PC-3 (cell line): ENCODE results near the gene SFXN1. TPM values are rescaled to one million over a fixed set of nuclear protein-coding genes. Genes with fewer than 3 reads are reported as not detected.

Experiments
- ATAC-seq: fragments of 200-7000 bp; cut with Tn5 transposase; 2 replicates; pipeline ENCODE4 v1.9.1; 2020; ENCODE audit warnings: mild to moderate bottlenecking, moderate library complexity
- BruUV-seq: library from RNA; stranded (reverse); fragments of 400-500 nt; replicated peaks from 2 replicates; lab custom pipeline; 2021; lab: Mats Ljungman, UMichigan
- CTCF ChIA-PET: fragments of 300-600 bp; sonication (Branson Sonifier 250); formaldehyde crosslinking; loops from one replicate; lab custom pipeline; 2022; ENCODE audit warnings: antibody characterized with exemption; lab: Charles Lee
- POLR2A ChIA-PET: fragments of 300-600 bp; sonication (Branson Sonifier 250); formaldehyde crosslinking; loops from one replicate; lab custom pipeline; 2022; ENCODE audit warnings: antibody characterized with exemption; ENCODE audit not compliant: unreplicated experiment; lab: Charles Lee
- DNase-seq: peaks from one replicate; pipeline ENCODE4 v3.0.0-alpha.2; 2015
- H2AFZ ChIP-seq: fragments of 300-600 bp; sonication (generic); 2 replicates; pipeline ENCODE4 v1.6.0; 2016; ENCODE audit warnings: antibody characterized with exemption, low read length
- H3F3A ChIP-seq: fragments of 300-600 bp; sonication (generic); one replicate; pipeline ENCODE4 v1.6.0; 2017; ENCODE audit warnings: antibody characterized with exemption, low read length, control low read depth, mild to moderate bottlenecking; ENCODE audit not compliant: unreplicated experiment
- H3K27ac ChIP-seq: fragments of 300-600 bp; sonication (generic); 2 replicates; pipeline ENCODE4 v1.5.1; 2016; ENCODE audit warnings: mild to moderate bottlenecking, low read length
- H3K27me3 ChIP-seq: fragments of 300-600 bp; sonication (generic); 2 replicates; pipeline ENCODE4 v1.6.1; 2016; ENCODE audit warnings: low read length, mixed read lengths
- H3K36me3 ChIP-seq: fragments of 300-600 bp; sonication (generic); 2 replicates; pipeline ENCODE4 v1.6.1; 2016; ENCODE audit warnings: low read depth, mixed run types, low read length, mixed read lengths
- H3K4me1 ChIP-seq: fragments of 300-600 bp; sonication (generic); 2 replicates; pipeline ENCODE4 v1.5.1; 2016; ENCODE audit warnings: low read length; ENCODE audit not compliant: insufficient read depth
- H3K4me2 ChIP-seq: fragments of 300-600 bp; sonication (generic); 2 replicates; pipeline ENCODE4 v1.6.0; 2016; ENCODE audit warnings: low read length
- H3K4me3 ChIP-seq: fragments of 300-600 bp; sonication (generic); 2 replicates; pipeline ENCODE4 v1.5.1; 2016; ENCODE audit warnings: mild to moderate bottlenecking, low read length, mixed read lengths
- H3K79me2 ChIP-seq: fragments of 300-600 bp; sonication (generic); 2 replicates; pipeline ENCODE4 v1.6.1; 2017; ENCODE audit warnings: low read length, mixed read lengths
- H3K9ac ChIP-seq: fragments of 300-600 bp; sonication (generic); 2 replicates; pipeline ENCODE4 v1.6.0; 2016; ENCODE audit warnings: mild to moderate bottlenecking, low read length
- H3K9me2 ChIP-seq: fragments of 300-600 bp; sonication (generic); replicated peaks from 2 replicates; pipeline ENCODE4 v1.6.1; 2016; ENCODE audit warnings: mixed run types, low read length, mixed read lengths
- H3K9me3 ChIP-seq: fragments of 300-600 bp; sonication (generic); 2 replicates; pipeline ENCODE4 v1.6.1; 2016; ENCODE audit warnings: low read length, mixed read lengths
- H4K20me1 ChIP-seq: fragments of 300-600 bp; sonication (generic); 2 replicates; pipeline ENCODE4 v1.6.1; 2016; ENCODE audit warnings: low read length, mixed read lengths
- CTCF ChIP-seq: fragments of 300-600 bp; sonication (generic); conservative IDR thresholded peaks from 2 replicates; pipeline ENCODE4 v1.5.1; 2017; ENCODE audit warnings: antibody characterized with exemption, low read depth, mild to moderate bottlenecking, low read length
- EZH2 ChIP-seq: fragments of 300-600 bp; sonication (generic); IDR thresholded peaks from one replicate; pipeline ENCODE4 v1.6.1; 2017; ENCODE audit warnings: antibody characterized with exemption, mild to moderate bottlenecking, low read length; ENCODE audit not compliant: unreplicated experiment
- EZH2phosphoT487 ChIP-seq: fragments of 300-600 bp; sonication (generic); IDR thresholded peaks from 2 replicates; pipeline ENCODE4 v1.6.1; 2018; ENCODE audit warnings: mild to moderate bottlenecking, antibody characterized with exemption, low read length, borderline replicate concordance
- intact Hi-C: fragments of 100-400 bp; cut with micrococcal nuclease; formaldehyde crosslinking; loops from 2 replicates; pipeline ENCODE4 v1.9.0; 2023
- total RNA-seq: library from RNA; depleted of rRNA; stranded (reverse); fragments of >200 nt; gene quantifications from 2 replicates; pipeline ENCODE4 v1.2.3, GENCODE V29; 2014

The SFXN1 gene
- total RNA-seq, 1 experiment from 2014 or later: 46.5 TPM

DNA sequence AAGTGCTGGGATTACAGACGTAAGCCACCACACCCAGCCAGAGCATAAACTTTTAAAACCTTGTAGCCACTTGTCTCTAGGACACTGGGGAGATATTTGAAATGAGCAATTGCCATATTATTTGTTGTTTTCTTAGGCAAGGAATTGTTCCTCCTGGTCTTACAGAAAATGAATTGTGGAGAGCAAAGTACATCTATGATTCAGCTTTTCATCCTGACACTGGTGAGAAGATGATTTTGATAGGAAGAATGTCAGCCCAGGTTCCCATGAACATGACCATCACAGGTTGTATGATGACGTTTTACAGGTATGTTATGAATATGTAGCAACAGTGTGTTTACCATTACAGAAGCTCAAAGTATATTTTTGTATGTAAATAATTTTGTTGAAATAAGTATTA lies 30.5 kb downstream of the SFXN1 start:
- H3K4me2 ChIP-seq: no peak overlapping the region

DNA sequence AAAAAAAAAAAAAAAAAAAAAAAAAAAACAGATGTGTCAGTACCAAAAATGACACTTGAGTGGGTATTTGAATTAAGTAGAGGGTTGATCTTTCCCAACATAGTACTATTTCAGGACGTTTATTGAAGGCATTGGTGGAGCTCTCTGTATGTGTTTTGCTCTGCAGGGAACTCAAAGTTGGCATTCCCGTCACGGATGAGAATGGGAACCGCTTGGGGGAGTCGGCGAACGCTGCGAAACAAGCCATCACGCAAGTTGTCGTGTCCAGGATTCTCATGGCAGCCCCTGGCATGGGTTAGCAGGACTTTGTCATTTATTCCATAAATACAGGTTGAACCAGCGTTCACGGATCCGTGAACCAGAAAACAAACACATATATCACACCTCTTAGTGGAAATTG lies 34.9 kb downstream of the SFXN1 start:
- Histone ChIP-seq H3K27me3 (no peaks in the 10 kb centered on the region), H2AFZ (no peak overlapping the region), H3K36me3 (peaks cover 34% of the 10 kb centered on the region), H3K4me2 (no peak overlapping the region), H3K27ac (no peak overlapping the region), H3K9me2 (no peaks in the 10 kb centered on the region), H3K79me2 (no peaks in the 10 kb centered on the region), H3K9me3 (no peaks in the 10 kb centered on the region), H3K4me1 (no peaks in the 10 kb centered on the region), H3F3A (no peaks in the 10 kb centered on the region), H4K20me1 (no peaks in the 10 kb centered on the region), H3K9ac (no peak overlapping the region), H3K4me3 (no peak overlapping the region)
- CTCF ChIA-PET: no interaction called here
- no peak for DNase-seq
- intact Hi-C loops: no loop called here
- POLR2A ChIA-PET: no interaction called here
- no peak for TF ChIP-seq EZH2phosphoT487
- no peak for TF ChIP-seq EZH2
- TF ChIP-seq CTCF: no peak
- BruUV-seq: no TSS peak
- ATAC-seq: no peak

More for the DNA sequence above, 30.5 kb downstream of the SFXN1 start:
- H3K27me3 ChIP-seq: no peaks in the 10 kb centered on the region
- no peak overlapping the region for H3K27ac ChIP-seq
- no peaks in the 10 kb centered on the region for H4K20me1 ChIP-seq
- H3F3A ChIP-seq: no peaks in the 10 kb centered on the region
- BruUV-seq: no TSS peak
- H2AFZ ChIP-seq: no peak overlapping the region
- ChIA-PET CTCF (no interaction called here), POLR2A (no interaction called here)
- no peaks in the 10 kb centered on the region for H3K9me3 ChIP-seq
- no peak overlapping the region for H3K4me3 ChIP-seq
- no peak for ATAC-seq
- H3K9ac ChIP-seq: no peak overlapping the region
- H3K9me2 ChIP-seq: no peaks in the 10 kb centered on the region
- no peaks in the 10 kb centered on the region for H3K4me1 ChIP-seq
- TF ChIP-seq CTCF: no peak
- no peak for TF ChIP-seq EZH2phosphoT487
- TF ChIP-seq EZH2: no peak
- peaks cover 21% of the 10 kb centered on the region for H3K36me3 ChIP-seq
- no peaks in the 10 kb centered on the region for H3K79me2 ChIP-seq
- DNase-seq: no peak
- intact Hi-C loops: no loop called here

DNA sequence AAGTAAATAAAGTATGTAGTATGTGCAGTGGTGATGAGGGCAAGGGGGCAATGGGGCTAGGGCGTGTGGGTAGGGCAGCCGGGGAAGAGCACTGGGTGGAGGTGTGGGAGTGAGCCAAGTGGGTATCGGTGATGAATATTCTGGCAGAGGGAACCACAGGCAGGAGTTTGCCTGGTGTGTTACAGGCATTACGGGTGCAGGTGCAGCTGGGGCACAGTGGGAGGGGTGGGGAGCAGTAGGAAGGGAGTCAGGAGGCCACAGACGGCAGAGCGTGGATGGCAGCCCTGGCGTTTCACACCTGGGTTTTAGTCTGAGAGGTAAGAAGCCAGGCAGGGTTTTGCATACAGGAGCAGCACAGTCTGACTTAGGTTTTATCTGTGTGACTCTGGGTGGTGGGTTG lies 35.4 kb downstream of the SFXN1 start:
- Histone ChIP-seq H3F3A (no peaks in the 10 kb centered on the region), H3K27me3 (no peaks in the 10 kb centered on the region), H3K79me2 (no peaks in the 10 kb centered on the region), H3K9me3 (no peaks in the 10 kb centered on the region), H3K4me2 (no peak overlapping the region), H3K4me3 (no peak overlapping the region), H2AFZ (no peak overlapping the region), H3K9ac (no peak overlapping the region), H4K20me1 (no peaks in the 10 kb centered on the region), H3K9me2 (no peaks in the 10 kb centered on the region), H3K36me3 (peaks cover 34% of the 10 kb centered on the region), H3K4me1 (no peaks in the 10 kb centered on the region), H3K27ac (no peak overlapping the region)
- intact Hi-C loops: no loop called here
- TF ChIP-seq CTCF (no peak), EZH2 (no peak), EZH2phosphoT487 (no peak)
- ATAC-seq (no peak), DNase-seq (no peak)
- ChIA-PET CTCF (no interaction called here), POLR2A (no interaction called here)
- no TSS peak for BruUV-seq
